Left colon (tissue), 2 donors: Measurements from ENCODE around the gene MYH15. TPM values are rescaled to one million over a fixed set of nuclear protein-coding genes. Genes with fewer than 3 reads are reported as not detected.
A peak's percentile ranks its signal among the peaks of the same experiment; 100 is the strongest.

Experiments
- ATAC-seq: fragments of 200-7000 bp; cut with Tn5 transposase; one replicate; pipeline ENCODE4 v1.9.1; 2020; ENCODE audit warnings: mild to moderate bottlenecking, moderate library complexity
- DNase-seq, 2 donors: peaks; one replicate each; pipeline ENCODE4 v3.0.0-alpha.2; 2020
- intact Hi-C, 2 donors: fragments of 100-400 bp; cut with DNase I in 1 of 2; cut with micrococcal nuclease in 1 of 2; formaldehyde crosslinking; loops; one replicate each; pipeline versions ENCODE4 v1.11.2 to v1.14.0; 2022; cut with DNase I, micrococcal nuclease
- total RNA-seq, 2 donors: library from RNA; stranded (reverse); fragmentation: NEBNext Ultra II Directional; extraction: Animal tissue kit (Norgen Biotek cat#: 25700); gene quantifications; one replicate each; pipeline ENCODE4 v1.2.1, GENCODE V29; 2021
- donor health status: DM: no; HTN: no; CAD: no.
- donor health status: DM: yes; HTN: yes; CAD: no.

The MYH15 gene
- total RNA-seq, 2 donors from 2014 or later: 0.31 to 0.34 TPM

- no peak for ATAC-seq
- DNase-seq: no peak
These were observed 2.3 kb upstream of the MYH15 start for GRCh38 chr3:108512671-108513070.

DNA sequence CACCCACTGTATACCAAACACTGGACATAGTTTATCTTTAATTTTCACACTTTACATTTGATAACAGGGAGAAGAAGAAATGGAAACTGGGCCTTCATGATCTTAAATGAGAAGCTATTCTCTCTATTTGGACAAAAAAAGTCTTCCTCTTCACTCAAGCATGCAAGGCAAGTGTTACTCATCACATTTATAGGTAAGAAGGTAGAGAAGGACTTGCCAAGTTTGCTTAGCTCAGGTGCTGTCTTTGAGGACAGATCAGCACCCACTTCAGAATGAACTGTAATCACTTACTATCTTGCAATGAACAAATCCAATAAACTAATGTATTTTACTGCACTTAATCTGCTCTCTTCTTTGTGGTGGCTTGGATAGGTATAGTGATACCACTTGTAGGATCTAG is 1.1 kb upstream of the MYH15 start:
- intact Hi-C loops: no loop called here
- ATAC-seq: no peak
- no peak for DNase-seq

More at GRCh38 chr3:108512671-108513070, 2.3 kb upstream of the MYH15 start:
- intact Hi-C loops: no loop called here

DNA sequence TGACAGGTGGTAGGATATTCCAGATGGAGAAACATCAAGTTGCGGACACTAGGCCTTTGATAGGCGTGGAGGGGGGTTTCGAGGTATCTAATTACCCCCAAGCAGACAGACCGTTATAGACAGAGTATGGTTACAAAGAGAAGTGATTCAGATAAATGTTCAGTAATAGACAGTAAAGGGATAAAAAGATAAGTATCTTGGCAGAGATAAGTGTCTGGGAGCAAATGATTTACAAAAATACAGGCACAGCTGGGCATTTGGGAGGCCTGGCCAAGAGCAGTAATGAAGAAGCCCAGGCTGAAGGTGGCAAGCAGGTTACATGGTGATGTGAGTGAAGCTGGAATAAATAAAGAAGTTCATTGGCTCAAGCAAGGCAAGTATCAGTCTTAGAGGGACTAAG is 659 bp upstream of the MYH15 start:
- intact Hi-C loops: no loop called here
- ATAC-seq: no peak
- no peak for DNase-seq

DNA sequence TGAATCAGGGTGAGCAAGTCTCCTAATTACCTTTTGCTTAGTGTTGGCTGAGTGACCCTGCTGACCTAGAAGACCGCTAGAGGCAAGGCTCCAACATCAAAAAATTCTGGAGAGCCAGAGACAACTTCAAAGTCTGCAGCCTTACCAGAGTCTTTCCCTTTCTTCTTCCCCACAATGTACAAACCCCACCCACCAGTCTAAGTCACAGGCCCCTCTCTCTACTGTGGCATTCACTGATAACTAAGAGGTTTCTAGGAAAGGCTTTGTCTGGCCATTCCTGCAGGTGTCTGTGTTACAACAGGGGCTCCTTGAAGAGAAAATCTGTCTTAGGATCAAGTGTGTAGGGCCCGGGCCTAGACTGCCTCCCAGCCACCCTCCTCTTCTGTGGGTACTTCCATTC is 525 bp downstream of the MYH15 start:
- intact Hi-C loops: no loop called here
- DNase-seq (no peak), ATAC-seq (no peak)

- ATAC-seq (no peak), DNase-seq (no peak)
These were observed 1.1 kb downstream of the MYH15 start for GRCh38 chr3:108509263-108509662.

DNA sequence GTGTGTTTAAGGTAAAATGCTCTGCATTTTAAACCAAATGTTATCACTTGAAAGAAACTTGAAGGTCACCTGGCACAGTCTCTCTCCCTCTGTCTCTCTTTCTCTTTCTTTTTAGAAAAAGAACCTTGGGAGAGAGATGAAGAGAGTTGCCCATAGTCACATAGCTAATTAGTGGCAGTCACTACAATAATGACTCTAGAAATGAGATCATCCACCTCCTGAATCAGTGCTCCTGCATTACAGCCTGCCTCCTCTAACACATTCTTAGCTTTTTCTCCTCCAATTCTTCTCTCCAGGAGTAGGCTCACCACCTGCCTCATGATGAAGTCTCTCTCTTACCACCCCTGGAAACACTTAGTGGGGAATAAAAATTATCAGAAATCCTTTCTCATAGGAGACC is 2.5 kb downstream of the MYH15 start:
- ATAC-seq (no peak), DNase-seq (no peak)
- intact Hi-C loops: no loop called here

More at GRCh38 chr3:108509263-108509662, 1.1 kb downstream of the MYH15 start:
- intact Hi-C loops: no loop called here

GRCh38 chr3:108505811-108506210 is 4.6 kb downstream of the MYH15 start:
- intact Hi-C loops: no loop called here
- ATAC-seq: no peak
- DNase-seq: no peak

DNA sequence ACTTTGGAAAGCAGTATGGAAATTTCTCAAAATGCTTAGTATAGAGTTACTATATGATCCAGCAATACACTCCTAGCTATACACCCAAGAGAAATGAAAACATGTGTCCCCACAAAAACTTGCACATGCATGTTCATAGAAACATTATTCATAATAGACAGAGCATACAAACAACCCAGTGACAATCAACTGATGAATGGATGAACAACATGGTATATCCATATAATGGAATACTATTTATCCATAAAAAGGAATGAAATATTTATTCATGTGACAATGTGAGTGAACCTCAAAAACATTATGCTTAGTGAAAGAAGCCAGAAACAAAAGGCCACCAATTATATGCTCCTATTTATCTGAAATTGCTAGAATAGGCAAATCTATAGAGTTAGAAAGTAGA is 6.7 kb downstream of the MYH15 start:
- ATAC-seq (no peak), DNase-seq (no peak)
- intact Hi-C loops: no loop called here

GRCh38 chr3:108501535-108501934 is 8.9 kb downstream of the MYH15 start:
- intact Hi-C loops: no loop called here
- DNase-seq (no peak), ATAC-seq (no peak)

DNA sequence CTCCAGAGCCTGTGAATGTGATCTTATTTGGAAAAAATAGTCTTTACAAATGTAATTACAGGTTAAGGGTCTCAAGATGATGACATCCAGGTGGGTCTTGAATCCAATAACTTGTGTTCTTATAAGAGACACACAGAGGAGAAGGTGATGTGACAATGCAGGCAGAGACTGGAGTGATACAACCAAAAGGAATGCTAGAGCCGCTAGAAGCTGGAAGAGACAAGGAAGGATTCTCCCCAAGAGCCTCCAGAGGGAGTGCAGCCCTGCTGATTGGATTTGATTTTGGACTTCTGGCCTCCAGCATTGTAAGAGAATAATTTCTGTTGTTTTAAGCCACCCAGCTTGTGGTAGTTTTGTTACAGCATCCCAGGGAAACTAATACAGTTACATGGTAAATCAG is 9.7 kb downstream of the MYH15 start:
- DNase-seq: no peak
- intact Hi-C loops: no loop called here
- ATAC-seq: no peak

DNA sequence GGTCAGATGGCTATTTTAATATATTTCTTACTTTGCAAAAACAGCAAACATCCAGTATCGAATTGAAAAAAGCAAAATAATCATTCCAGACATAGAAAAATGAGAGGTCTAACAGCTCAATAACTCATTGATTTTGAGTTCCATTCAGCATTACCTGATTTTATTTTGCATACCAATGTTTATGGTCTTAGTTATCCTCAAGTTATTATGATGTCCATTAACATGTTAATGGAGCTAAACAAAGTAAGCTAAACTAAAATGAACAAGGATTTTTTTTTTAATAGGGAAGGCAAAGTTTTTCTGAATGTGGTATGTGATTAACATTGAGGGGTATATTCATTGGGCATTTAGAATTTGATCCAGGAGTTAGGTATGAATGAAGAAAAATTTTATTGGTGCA is 13.1 kb downstream of the MYH15 start:
- no peak for ATAC-seq
- intact Hi-C loops: no loop called here

DNA sequence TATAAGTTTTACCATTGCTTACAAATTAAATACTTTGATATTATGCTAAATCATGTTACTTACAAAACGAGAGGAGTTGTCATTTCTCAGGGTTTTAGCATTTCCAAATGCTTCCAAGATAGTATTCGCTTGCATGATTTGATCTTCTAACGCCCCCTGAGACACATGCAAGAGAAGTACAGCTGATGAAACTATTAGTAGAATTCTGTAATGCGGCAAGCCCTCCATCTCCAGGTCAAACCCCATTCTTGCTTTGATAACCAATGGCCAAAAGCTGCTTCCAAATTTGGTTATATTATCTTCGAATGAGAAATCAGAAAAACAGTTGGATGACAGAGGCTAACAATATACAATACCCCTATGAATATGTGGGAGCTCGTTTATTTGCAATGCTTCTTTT is 14.7 kb downstream of the MYH15 start:
- intact Hi-C loops: no loop called here
- no peak for DNase-seq
- no peak for ATAC-seq

More for the DNA sequence above, 13.1 kb downstream of the MYH15 start:
- DNase-seq: no peak

DNA sequence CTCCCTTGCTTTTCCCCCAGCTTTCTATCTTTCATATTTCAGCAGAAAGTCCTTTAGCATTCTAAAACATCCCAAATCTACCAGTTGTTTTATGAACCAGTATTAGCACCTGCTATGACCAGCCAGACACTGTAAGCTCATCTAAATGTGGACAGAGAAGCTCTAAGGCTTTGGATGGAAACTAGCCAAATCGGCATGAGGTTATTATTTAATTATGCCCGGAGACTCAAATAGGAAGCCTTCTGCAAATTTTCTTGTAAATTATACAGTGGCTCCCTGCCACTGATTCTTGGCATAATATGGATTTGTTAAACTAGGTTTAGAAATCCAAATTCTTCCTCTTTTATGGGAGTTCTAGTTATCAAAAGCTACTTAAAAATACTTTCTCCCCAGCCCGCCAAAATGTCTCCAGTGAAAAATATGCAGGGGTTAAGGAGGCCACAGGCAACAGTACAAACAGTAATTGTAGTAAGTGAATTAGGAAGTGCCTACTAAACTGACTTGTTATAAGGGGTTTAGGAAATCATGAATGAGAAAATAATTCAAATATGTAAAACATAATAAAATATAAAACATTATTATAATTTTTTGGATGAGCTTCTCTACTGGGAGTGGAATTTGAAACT is 15.4 kb downstream of the MYH15 start:
- DNase-seq: no peak
- intact Hi-C loops: no loop called here
- ATAC-seq: no peak

DNA sequence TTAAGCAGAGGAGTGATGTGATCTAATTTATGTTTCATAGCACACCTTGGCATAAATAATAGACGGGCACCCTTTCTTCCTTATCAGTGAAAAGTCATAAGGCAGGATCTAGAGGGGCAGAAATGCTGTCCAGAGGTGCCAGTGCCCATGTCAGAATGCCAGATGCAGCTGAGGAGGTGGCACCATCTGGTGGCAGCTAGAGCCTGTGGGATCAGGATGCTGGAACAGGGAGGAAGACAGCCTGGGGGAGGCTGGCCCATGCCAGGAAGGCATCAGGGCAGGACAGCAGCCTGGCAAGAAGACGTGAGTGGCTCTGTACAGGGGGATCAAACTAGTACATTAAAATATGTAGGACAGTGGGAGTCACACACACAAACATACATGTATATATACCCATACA is 16.5 kb downstream of the MYH15 start:
- intact Hi-C loops: no loop called here
- DNase-seq (peak in 1 of 2 donors; percentile 58), ATAC-seq (peak; percentile 86)

- intact Hi-C loops: loop anchor here in 1 of 2 donors (2.0 kb wide), 1 partner anchor 61 kb away; no protein-coding TSS in a partner anchor
- DNase-seq (no peak), ATAC-seq (no peak)
These were observed 18.9 kb downstream of the MYH15 start for GRCh38 chr3:108491456-108491855.

DNA sequence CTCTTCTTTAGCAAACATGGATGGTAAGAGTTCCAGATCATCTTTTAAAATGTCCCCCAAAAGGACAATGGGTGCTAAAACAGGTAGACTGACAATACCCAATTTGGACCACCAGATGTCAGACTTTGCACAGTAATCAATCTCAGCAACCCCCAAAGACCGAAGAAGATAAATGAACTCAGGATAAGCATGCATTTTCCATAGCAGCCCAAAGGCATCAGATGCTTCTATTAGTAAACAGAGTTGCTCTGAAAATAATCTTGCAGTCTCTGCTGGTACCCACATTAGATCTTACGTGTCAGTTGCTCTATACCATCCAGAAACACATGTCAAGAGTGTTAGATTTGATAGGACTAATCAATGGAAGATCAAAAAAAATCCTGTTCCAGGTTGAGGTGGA is 20.6 kb downstream of the MYH15 start:
- intact Hi-C loops: loop anchor here in 1 of 2 donors (2.0 to 10.0 kb wide), 2 partner anchors 63 to 425 kb away; no protein-coding TSS in a partner anchor
- peak; percentile 68 for ATAC-seq
- peak in 1 of 2 donors; percentile 5 for DNase-seq

DNA sequence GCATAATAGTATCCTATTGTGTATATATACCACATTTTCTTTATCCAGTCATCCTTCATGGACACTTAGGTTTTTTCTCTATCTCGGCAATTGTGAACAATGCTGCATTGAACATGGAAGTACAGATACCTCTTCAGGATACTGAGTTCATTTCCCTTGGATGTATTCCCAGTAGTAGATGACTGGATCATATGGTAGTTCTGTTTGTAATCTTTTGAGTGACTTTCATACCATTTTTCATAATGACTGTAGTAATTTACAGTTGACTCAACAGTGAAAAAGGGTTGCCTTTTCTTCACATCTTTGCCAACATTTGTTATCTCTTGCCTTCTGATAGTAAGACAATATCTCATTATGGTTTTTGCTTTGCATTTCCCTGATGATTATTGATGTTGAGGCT is 21.8 kb downstream of the MYH15 start:
- no peak for ATAC-seq
- DNase-seq: no peak
- intact Hi-C loops: loop anchor here in 1 of 2 donors (10.0 kb wide), 1 partner anchor 426 kb away; no protein-coding TSS in a partner anchor

DNA sequence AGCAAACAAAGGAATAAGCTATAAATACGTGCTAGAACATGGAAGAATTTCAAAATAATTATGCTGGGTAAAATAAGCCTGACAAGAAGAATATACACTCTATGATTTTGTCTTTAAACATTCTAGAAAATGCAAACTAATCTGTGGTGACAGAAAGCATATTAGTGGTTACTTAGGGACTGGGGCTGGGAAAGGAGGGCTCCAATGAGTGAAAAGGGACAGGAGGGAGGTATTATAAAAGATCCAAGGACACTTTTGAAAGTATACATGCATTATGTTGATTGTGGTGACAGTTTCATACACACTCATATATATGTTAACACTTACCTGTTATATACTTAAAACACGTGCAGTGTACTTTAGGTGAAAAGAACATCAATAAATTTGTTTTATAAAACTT is 23.0 kb downstream of the MYH15 start:
- no peak for DNase-seq
- intact Hi-C loops: loop anchor here in 1 of 2 donors (10.0 kb wide), 1 partner anchor 427 kb away; no protein-coding TSS in a partner anchor
- no peak for ATAC-seq

DNA sequence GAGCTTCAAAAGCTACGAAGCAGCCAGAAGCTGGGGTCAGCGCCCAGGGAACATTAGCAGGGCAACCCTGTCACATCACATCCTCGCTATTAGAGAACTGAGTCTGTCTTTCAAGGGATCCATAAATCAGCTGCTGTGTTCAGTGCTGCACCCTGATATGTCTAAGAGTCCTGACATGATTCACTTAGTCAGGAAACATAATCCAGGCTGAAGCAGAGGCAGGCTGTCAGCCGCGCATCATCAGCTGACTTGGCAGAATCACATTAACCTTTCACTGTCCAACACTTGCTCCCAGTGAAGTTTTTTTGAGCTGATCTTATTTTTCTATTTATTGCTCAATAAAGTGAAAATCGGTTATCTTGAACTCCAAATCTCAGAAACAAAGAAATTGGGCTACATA is 23.5 kb downstream of the MYH15 start:
- DNase-seq (no peak), ATAC-seq (no peak)
- intact Hi-C loops: loop anchor here in 1 of 2 donors (10.0 kb wide), 1 partner anchor 428 kb away; no protein-coding TSS in a partner anchor

DNA sequence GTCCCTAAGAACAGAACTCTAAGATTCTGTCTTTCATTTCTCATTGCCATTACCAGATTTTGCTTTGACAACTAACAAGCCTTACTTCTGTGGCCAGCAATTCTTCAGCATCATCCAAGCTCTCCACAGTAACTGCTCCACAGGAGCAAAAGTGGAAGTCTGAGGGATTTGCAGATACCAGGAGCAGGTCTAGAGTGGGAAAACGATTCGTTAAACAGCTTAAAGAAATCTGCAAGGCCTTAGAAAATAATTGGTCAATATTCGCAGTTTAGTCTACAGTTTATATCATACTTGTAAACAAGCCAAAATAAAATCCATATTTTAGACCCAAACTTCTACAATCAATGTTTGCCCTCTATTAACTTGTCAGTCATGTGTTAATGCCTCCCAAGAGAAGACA is 24.1 kb downstream of the MYH15 start:
- intact Hi-C loops: loop anchor here in 1 of 2 donors (10.0 kb wide), 1 partner anchor 428 kb away; no protein-coding TSS in a partner anchor
- no peak for ATAC-seq
- no peak for DNase-seq

- intact Hi-C loops: loop anchor here in 1 of 2 donors (10.0 kb wide), 1 partner anchor 430 kb away; no protein-coding TSS in a partner anchor
These were observed 25.2 kb downstream of the MYH15 start for GRCh38 chr3:108485146-108485545.

More at GRCh38 chr3:108485146-108485545, 25.2 kb downstream of the MYH15 start:
- no peak for DNase-seq
- no peak for ATAC-seq
